Liver (tissue), 3 donors: ENCODE measurements around the gene LRRC55.

ENCODE experiments used
- EGR1 ChIP-seq, 2 donors: IDR thresholded peaks; 2 replicates each; pipeline ENCODE4 v1.6.1; 2016 to 2018; ENCODE audit warnings: antibody characterized with exemption in 2 of 2, low read depth in 2 of 2
- FOXA1 ChIP-seq: IDR thresholded peaks from 2 replicates; pipeline ENCODE4 v1.6.1; 2016; ENCODE audit warnings: antibody characterized with exemption
- GABPA ChIP-seq, 2 donors: IDR thresholded peaks in 1 of 2; conservative IDR thresholded peaks in 1 of 2; 2 replicates each; pipeline ENCODE4 v1.6.1; 2016; ENCODE audit warnings: antibody characterized with exemption in 2 of 2, mild to moderate bottlenecking in 1 of 2, moderate library complexity in 1 of 2
- RAD21 ChIP-seq, 2 donors: IDR thresholded peaks; 2 replicates each; pipeline ENCODE4 v1.6.1; 2016; ENCODE audit warnings: antibody characterized with exemption in 2 of 2, mild to moderate bottlenecking in 2 of 2
- RXRA ChIP-seq, 2 donors: IDR thresholded peaks; 2 replicates each; pipeline ENCODE4 v1.6.1; 2017 to 2018; ENCODE audit warnings: antibody characterized with exemption in 2 of 2, mild to moderate bottlenecking in 1 of 2
- TAF1 ChIP-seq: conservative IDR thresholded peaks from 2 replicates; pipeline ENCODE4 v1.6.1; 2016; ENCODE audit warnings: antibody characterized with exemption, mild to moderate bottlenecking
- YY1 ChIP-seq: IDR thresholded peaks from 2 replicates; pipeline ENCODE4 v1.6.1; 2016; ENCODE audit warnings: antibody characterized with exemption, mild to moderate bottlenecking
- TF ChIP-seq, protein P1 (sequence below): fragments of 150-350 bp; IDR thresholded peaks from 2 replicates; pipeline ENCODE4 v1.5.1; 2017; ENCODE audit warnings: improper control_type of control experiment, low read depth, low read length; ENCODE audit not compliant: missing input control
- TF ChIP-seq, protein P2 (sequence below): IDR thresholded peaks from 2 replicates; pipeline ENCODE4 v1.6.1; 2016; ENCODE audit warnings: antibody characterized with exemption
- TF ChIP-seq, protein P3 (sequence below): IDR thresholded peaks from 2 replicates; pipeline ENCODE4 v1.6.1; 2016; ENCODE audit warnings: antibody characterized with exemption, mild to moderate bottlenecking
- TF ChIP-seq, protein P4 (sequence below): IDR thresholded peaks from 2 replicates; pipeline ENCODE4 v1.6.1; 2016; ENCODE audit warnings: antibody characterized with exemption
- donor health status: healthy.
- donor health status: healthy.

DNA sequence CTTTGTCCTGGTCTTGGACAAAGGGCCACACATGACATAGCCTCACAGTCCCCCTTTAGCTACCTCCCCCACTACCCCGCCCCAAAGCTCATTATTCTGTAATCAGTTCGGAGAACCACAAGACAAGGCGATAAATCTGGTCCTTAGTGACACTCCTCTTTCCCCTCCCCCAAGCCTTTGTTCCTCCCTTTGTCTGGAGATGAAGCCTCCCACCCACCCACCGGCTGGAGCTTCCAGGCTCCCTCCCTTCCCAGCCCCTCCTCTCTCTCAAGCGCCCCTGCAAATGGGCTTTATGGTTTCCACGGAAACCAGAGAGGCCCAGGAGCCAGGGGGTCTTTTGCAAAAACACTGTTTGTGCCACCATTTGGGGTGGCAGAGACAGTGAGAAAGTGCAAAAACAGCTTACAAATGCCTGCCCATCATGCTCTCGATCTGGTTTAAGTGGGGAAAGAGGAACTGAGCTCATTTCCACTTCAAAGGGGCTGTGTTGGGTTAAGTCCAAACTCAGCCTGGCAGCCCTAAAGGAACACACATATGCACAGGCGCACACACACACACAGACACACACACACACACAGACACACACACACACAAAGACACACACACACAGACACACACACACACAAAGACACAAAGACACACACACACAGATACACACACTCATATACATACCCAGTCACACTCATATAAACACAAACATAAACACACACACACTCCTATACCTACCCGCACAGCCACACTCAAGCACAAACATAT lies 31.8 kb downstream of the LRRC55 start:
- TF ChIP-seq, protein P1, sequence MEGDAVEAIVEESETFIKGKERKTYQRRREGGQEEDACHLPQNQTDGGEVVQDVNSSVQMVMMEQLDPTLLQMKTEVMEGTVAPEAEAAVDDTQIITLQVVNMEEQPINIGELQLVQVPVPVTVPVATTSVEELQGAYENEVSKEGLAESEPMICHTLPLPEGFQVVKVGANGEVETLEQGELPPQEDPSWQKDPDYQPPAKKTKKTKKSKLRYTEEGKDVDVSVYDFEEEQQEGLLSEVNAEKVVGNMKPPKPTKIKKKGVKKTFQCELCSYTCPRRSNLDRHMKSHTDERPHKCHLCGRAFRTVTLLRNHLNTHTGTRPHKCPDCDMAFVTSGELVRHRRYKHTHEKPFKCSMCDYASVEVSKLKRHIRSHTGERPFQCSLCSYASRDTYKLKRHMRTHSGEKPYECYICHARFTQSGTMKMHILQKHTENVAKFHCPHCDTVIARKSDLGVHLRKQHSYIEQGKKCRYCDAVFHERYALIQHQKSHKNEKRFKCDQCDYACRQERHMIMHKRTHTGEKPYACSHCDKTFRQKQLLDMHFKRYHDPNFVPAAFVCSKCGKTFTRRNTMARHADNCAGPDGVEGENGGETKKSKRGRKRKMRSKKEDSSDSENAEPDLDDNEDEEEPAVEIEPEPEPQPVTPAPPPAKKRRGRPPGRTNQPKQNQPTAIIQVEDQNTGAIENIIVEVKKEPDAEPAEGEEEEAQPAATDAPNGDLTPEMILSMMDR = no peak
- TF ChIP-seq FOXA1 (no peak), EGR1 (IDR thresholded peaks at IDR 0.05; ENCODE audit: low read depth in 2 of 2) (no peak), RXRA (IDR thresholded peaks at IDR 0.05) (no peak), YY1 (no peak), GABPA (IDR thresholded peaks at IDR 0.05 in 1 of 2, conservative IDR thresholded peaks at IDR 0.05 in 1 of 2) (no peak), TAF1 (no peak), RAD21 (IDR thresholded peaks at IDR 0.05) (no peak)
- TF ChIP-seq, protein P2, sequence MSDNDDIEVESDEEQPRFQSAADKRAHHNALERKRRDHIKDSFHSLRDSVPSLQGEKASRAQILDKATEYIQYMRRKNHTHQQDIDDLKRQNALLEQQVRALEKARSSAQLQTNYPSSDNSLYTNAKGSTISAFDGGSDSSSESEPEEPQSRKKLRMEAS = no peak
- TF ChIP-seq, protein P3, sequence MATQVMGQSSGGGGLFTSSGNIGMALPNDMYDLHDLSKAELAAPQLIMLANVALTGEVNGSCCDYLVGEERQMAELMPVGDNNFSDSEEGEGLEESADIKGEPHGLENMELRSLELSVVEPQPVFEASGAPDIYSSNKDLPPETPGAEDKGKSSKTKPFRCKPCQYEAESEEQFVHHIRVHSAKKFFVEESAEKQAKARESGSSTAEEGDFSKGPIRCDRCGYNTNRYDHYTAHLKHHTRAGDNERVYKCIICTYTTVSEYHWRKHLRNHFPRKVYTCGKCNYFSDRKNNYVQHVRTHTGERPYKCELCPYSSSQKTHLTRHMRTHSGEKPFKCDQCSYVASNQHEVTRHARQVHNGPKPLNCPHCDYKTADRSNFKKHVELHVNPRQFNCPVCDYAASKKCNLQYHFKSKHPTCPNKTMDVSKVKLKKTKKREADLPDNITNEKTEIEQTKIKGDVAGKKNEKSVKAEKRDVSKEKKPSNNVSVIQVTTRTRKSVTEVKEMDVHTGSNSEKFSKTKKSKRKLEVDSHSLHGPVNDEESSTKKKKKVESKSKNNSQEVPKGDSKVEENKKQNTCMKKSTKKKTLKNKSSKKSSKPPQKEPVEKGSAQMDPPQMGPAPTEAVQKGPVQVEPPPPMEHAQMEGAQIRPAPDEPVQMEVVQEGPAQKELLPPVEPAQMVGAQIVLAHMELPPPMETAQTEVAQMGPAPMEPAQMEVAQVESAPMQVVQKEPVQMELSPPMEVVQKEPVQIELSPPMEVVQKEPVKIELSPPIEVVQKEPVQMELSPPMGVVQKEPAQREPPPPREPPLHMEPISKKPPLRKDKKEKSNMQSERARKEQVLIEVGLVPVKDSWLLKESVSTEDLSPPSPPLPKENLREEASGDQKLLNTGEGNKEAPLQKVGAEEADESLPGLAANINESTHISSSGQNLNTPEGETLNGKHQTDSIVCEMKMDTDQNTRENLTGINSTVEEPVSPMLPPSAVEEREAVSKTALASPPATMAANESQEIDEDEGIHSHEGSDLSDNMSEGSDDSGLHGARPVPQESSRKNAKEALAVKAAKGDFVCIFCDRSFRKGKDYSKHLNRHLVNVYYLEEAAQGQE = no peak
- TF ChIP-seq, protein P4, sequence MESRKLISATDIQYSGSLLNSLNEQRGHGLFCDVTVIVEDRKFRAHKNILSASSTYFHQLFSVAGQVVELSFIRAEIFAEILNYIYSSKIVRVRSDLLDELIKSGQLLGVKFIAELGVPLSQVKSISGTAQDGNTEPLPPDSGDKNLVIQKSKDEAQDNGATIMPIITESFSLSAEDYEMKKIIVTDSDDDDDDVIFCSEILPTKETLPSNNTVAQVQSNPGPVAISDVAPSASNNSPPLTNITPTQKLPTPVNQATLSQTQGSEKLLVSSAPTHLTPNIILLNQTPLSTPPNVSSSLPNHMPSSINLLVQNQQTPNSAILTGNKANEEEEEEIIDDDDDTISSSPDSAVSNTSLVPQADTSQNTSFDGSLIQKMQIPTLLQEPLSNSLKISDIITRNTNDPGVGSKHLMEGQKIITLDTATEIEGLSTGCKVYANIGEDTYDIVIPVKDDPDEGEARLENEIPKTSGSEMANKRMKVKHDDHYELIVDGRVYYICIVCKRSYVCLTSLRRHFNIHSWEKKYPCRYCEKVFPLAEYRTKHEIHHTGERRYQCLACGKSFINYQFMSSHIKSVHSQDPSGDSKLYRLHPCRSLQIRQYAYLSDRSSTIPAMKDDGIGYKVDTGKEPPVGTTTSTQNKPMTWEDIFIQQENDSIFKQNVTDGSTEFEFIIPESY = no peak
